Measurements from ENCODE around the gene GALNTL6.

DNA sequence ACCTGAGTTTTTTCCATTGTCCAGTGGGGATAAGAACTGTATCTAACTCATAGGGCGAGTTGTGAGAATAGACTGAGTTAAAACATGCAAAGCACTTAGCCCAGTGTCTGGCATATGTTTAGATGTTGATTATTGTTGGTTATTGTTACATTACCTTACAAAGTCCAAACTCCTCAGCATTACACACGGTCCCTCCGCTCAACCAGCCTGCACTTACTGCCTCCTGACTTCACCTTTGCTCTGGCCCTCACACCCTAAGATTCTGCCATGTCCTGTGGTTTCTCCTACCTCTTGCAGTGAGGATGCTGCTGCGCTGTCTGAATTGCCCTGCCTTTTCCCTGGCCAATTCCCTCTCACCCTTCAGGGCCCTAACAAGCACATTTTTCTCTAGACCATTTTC, 1053.2 kb downstream of the GALNTL6 start:
- TF ChIP-seq, protein P1, sequence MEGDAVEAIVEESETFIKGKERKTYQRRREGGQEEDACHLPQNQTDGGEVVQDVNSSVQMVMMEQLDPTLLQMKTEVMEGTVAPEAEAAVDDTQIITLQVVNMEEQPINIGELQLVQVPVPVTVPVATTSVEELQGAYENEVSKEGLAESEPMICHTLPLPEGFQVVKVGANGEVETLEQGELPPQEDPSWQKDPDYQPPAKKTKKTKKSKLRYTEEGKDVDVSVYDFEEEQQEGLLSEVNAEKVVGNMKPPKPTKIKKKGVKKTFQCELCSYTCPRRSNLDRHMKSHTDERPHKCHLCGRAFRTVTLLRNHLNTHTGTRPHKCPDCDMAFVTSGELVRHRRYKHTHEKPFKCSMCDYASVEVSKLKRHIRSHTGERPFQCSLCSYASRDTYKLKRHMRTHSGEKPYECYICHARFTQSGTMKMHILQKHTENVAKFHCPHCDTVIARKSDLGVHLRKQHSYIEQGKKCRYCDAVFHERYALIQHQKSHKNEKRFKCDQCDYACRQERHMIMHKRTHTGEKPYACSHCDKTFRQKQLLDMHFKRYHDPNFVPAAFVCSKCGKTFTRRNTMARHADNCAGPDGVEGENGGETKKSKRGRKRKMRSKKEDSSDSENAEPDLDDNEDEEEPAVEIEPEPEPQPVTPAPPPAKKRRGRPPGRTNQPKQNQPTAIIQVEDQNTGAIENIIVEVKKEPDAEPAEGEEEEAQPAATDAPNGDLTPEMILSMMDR (IDR thresholded peaks at IDR 0.05): no peak
- TF ChIP-seq POLR2AphosphoS5 (IDR thresholded peaks at IDR 0.05) (no peak), EP300 (IDR thresholded peaks at IDR 0.05) (no peak), POLR2A (IDR thresholded peaks at IDR 0.05) (no peak)

Data from stomach (tissue), 4 donors.